AG09319 (cell line): Measurements from ENCODE around the gene SEMA3C.

Source experiments
- DNase-seq: peaks from one replicate; pipeline ENCODE4 v3.0.0-alpha.2; 2010; ENCODE audit warnings: low read depth; ENCODE audit errors: extremely low read depth
- TF ChIP-seq, protein P1 (sequence below): IDR thresholded peaks from 2 replicates; pipeline ENCODE4 v1.5.1; 2011; ENCODE audit warnings: low read depth, mild to moderate bottlenecking, inconsistent platforms, low read length, moderate library complexity

The SEMA3C gene

DNA sequence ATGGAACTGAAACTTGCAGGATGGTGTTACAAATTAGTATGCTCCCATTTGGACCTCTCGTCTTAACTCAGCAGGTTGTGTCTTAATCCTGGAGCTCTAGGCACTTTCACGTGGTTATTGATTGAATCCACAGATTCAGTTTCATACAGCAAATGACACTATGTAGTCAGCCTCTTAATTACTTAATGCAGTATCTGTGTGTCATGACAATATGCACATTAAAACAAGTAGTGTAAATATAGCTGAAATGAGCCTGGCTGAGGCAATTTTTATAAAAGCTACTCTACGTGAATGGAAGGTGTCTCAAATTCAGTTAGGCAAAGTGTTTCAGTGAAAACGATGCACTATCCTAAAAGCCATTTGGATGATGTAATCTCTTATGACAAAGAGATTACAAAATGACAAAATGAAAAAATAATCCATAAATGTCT, 193.7 kb downstream of the SEMA3C start:
- DNase-seq, result no peak
- TF ChIP-seq, protein P1, sequence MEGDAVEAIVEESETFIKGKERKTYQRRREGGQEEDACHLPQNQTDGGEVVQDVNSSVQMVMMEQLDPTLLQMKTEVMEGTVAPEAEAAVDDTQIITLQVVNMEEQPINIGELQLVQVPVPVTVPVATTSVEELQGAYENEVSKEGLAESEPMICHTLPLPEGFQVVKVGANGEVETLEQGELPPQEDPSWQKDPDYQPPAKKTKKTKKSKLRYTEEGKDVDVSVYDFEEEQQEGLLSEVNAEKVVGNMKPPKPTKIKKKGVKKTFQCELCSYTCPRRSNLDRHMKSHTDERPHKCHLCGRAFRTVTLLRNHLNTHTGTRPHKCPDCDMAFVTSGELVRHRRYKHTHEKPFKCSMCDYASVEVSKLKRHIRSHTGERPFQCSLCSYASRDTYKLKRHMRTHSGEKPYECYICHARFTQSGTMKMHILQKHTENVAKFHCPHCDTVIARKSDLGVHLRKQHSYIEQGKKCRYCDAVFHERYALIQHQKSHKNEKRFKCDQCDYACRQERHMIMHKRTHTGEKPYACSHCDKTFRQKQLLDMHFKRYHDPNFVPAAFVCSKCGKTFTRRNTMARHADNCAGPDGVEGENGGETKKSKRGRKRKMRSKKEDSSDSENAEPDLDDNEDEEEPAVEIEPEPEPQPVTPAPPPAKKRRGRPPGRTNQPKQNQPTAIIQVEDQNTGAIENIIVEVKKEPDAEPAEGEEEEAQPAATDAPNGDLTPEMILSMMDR, result no peak

DNA sequence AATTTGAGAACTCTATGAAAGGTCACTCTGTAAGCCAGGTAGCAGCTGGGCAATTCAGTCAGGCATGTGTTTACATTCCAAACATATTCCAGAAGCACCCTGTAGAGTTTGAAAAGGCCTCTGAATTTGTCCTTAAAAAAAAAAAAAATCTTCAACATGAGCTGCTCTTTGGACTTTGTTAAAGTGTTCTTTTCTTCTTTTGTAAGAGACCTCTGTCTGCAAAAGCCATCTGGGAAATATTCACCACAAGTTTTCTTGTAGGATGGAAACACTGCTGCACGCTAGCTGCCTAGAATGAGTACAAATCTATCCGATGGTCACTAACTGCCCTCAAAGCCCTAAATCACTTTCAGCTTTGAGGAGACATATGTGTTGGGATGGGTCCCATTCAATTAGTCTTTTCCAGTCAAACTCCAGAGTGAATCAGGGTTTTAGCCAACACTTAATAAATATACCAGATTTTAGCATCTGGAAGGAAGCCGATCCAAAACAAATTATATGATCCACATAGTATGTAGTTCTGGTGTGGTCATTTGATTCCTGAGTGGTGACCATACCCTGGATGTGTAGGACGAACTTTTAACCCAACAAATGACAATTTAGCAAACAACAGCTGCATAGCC, 194.5 kb downstream of the SEMA3C start:
- TF ChIP-seq, protein P1, result no peak
- peak; percentile 70 for DNase-seq

DNA sequence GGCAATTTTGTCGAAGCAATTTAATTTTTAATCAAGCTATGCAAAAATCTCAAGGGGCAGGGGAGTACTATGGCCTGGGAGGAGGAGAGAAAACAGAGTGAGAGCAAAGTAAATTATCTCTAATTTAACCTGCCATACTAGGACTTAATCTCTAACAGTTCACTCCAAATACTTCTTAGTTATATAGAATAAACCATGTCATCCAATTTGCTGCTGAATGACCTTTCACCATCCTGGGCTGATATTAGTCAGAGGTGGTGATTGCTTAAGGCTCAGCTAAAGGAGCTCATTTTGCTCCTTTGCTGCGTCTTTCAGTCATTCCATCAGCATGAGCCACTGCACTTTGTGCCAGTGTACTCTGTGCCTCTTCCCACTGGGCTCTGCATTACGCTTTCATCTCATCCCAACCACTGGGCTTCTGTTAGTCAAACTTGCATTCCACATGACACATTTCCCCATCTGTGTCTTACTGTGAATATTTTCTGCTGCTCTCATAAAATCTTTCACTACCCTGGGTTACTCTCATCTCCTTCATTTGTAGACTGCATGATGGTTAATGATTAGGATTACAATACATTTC, 196.1 kb downstream of the SEMA3C start:
- TF ChIP-seq, protein P1, result no peak
- DNase-seq, result peak; percentile 89

DNA sequence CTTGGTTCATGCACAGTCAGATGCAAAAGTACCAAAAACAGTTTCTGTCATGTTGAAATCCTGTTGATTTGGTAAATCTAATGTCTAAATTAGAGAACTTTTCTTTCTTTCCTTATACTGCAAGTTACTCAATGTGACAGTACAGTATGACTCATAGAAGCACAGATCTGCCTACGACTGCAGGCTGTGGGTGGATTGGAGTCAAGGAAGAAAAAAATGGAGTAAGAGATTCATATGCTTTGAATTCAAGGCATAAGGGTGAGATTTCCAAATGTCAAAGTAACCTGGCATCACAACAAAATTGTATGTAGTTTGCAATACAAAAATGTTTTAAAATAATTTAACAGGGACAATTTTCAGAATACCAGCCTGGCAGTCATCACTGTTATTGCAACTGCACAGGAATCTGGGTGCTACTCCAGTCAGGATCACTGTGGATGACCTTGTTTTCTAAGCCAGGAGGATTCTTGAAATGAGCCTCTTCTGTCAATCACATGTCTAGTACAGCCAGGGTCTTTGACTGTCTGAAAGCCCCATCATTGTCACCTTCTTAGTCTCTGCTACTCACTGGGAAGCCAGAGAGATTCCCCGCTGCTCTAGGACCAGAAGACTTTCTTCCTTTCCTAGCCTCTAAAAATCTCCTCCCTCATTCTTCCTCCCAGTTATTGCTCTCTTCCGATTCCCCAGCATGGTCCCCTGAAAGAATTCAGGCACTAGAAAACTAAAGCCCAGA, 196.8 kb downstream of the SEMA3C start:
- DNase-seq, result peak; percentile 46
- TF ChIP-seq, protein P1, result no peak

DNA sequence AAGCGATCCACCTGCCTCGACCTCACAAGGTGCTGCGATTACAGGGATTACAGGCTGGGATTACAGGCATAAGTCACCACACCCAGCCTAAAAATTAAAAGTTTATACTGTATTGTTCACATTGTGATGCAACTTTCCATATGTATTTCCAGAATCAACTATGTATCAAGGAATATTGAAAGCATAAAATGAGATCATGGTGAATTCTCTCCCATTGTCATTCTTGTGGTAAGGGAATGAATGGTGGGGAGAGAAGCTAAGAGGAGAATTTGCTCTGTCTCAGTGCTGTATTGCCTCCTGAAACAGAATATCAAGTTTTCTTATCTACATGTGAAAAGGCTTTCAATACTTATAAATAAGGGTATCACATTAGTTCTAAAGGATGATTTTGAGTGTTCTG, 198.7 kb downstream of the SEMA3C start:
- TF ChIP-seq, protein P1, result no peak
- DNase-seq, result no peak

DNA sequence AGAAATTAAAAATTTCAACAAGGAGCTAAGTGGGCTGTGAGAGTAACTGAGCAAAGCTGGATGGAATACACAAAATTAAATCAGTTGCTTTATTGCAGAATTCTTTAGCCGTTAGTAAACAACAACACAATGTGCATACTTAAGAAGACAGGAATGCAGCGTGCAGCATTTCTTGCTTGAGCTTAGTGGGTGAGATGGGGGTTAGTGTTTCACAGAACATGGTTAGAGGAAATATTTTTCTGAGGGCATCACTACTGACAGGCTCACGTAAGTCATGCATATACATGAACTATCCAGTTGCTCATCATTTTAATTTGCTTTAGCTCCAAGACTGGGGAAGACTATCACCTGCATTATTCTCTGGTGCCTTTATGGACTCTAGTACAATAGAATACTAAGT, 199.6 kb downstream of the SEMA3C start:
- TF ChIP-seq, protein P1, result no peak
- no peak for DNase-seq

DNA sequence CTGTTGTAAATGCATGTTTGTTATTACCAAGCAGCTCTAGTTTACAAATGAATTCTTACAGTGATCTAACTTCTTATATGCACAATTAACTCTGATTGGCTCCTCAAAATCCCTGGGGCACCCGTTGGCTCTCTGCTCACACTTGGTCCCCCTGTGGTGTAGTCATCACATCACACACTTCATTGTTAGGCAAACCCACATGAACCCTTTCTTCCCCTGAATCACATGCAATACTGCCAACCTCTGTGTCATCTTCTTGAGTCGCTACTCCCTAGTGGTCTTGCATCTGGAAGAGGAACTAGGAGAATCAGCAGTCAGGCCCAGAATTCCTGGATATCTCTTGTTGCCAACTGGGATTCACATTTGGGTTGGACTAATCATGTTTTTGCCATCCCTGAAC, 207.3 kb downstream of the SEMA3C start:
- TF ChIP-seq, protein P1, result no peak
- DNase-seq, result no peak
